HG03354 (cell line): ENCODE measurements around the gene STOX1.
"Not testable (repeated sequence)": the region's sequence is repeated elsewhere in the genome, so short reads cannot be mapped to it uniquely, and the experiment has no call there.

Experiments
- ATAC-seq: cut with Tn5 transposase; IDR thresholded peaks from one replicate; pipeline ENCODE4 v1.9.1; 2021; ENCODE audit warnings: mild to moderate bottlenecking; ENCODE audit not compliant: unreplicated experiment, poor library complexity, severe bottlenecking

Gene STOX1

DNA sequence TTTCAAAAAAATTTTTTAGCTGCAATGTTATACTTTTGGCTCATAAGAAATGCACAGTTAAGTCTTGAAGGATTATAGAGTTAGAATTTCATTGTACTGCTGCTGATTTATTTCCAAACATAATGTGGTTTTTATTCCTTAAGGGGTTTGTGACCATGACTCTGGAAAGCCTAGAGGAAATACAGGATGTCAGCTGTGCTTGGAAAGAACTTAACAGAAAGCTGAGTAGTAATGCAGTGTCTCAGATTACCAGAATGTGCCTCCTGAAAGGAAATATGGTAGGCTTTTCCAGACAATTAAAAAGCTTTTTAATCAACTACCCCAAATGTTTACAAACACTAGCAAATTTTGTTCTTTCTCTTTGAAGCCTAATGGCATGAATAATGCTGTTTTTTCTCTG, 113.6 kb downstream of the STOX1 start:
- not testable (repeated sequence) for ATAC-seq
